IPS DF 4.7 (cell line): ENCODE measurements around the gene XAB2.

ENCODE experiments used
- DNase-seq: peaks from one replicate; pipeline ENCODE4 v3.0.0-alpha.2; 2013; ENCODE audit warnings: low spot score; ENCODE audit errors: extremely low read depth

XAB2 gene

GRCh38 chr19:7612282-7613274 lies 16.8 kb downstream of the XAB2 start:
- DNase-seq, result no peak

- no peak for DNase-seq
Observed at GRCh38 chr19:7611541-7612279, 17.6 kb downstream of the XAB2 start.

- DNase-seq, result no peak
Observed at GRCh38 chr19:7610491-7611240, 18.7 kb downstream of the XAB2 start.

GRCh38 chr19:7607874-7608560 lies 21.3 kb downstream of the XAB2 start:
- DNase-seq, result no peak

GRCh38 chr19:7607212-7607873 lies 22.0 kb downstream of the XAB2 start:
- no peak for DNase-seq

GRCh38 chr19:7606289-7606688 lies 23.1 kb downstream of the XAB2 start:
- no peak for DNase-seq

- DNase-seq, result peak; percentile 49
Observed at GRCh38 chr19:7605490-7606222, 23.7 kb downstream of the XAB2 start.

GRCh38 chr19:7603919-7604318 lies 25.4 kb downstream of the XAB2 start:
- no peak for DNase-seq

GRCh38 chr19:7602935-7603497 lies 26.3 kb downstream of the XAB2 start:
- DNase-seq, result no peak

GRCh38 chr19:7602240-7602934 lies 27.0 kb downstream of the XAB2 start:
- DNase-seq, result no peak

- no peak for DNase-seq
Observed at GRCh38 chr19:7600721-7601120, 28.6 kb downstream of the XAB2 start.

GRCh38 chr19:7598180-7598579 lies 31.2 kb downstream of the XAB2 start:
- no peak for DNase-seq

GRCh38 chr19:7597689-7598088 lies 31.7 kb downstream of the XAB2 start:
- DNase-seq, result no peak

- no peak for DNase-seq
Observed at GRCh38 chr19:7596211-7596937, 33.0 kb downstream of the XAB2 start.

GRCh38 chr19:7595466-7596133 lies 33.7 kb downstream of the XAB2 start, which contains the start of gene CAMSAP3:
Gene CAMSAP3 (plus strand): TSS chr19:7595863. CDS start chr19:7596003, 140 bp downstream.
- DNase-seq, result no peak

GRCh38 chr19:7590256-7590655 lies 39.1 kb downstream of the XAB2 start:
- DNase-seq, result no peak

GRCh38 chr19:7589822-7590221 lies 39.5 kb downstream of the XAB2 start:
- no peak for DNase-seq

- DNase-seq, result no peak
Observed at GRCh38 chr19:7582446-7582845, 46.9 kb downstream of the XAB2 start.
